ENCODE results near the gene BIVM. TPM values are rescaled to one million over a fixed set of nuclear protein-coding genes. Genes with fewer than 3 reads are reported as not detected.

The BIVM gene
- total RNA-seq, 2 donors from 2014 or later = 16.2 to 22.0 TPM

DNA sequence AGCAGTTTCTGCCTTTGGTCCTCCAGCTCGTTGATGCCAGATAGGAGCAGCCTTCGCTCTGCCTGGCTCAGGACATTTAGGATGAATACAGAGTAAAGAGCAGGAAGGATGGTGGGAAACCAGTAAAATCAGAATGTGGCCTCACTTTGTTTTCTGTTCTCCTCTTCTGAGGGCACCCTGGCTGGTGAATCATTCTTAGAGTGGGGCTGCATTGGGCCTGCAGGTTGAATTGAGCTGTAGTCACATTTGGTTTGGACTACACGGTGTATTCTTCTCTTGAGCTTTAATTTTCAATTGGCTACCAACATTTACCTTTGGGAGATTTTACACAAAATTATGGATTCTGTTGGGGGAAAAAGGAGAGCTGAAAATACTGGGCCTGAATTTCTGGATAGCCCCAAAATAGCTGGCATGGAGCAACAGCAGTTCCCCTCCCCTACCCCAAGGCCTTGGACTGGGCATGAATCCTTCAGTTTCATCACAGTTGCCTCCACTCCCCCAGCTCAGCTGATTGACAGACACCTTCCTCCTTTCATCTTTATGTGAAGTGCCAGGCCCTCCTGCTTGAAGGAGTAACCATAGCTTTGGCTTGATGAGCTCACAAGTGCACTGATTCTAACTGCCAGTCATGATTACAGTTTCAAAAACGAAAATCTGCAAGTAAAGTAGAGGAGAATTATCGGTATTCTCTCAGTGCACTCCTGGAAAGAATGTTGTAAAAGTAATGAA, 71.2 kb downstream of the BIVM start:
- peaks cover 6% of the 10 kb centered on the region in 2 donors for H3K36me3 ChIP-seq
- WGBS = 50% methylated on average over 5 of the region's 5 CpGs
- intact Hi-C loops (cut with DNase I) = no loop called here

GRCh38 chr13:102870677-102871415, 71.9 kb downstream of the BIVM start:
- Histone ChIP-seq H3K4me1 (replicated peaks) (no peaks in the 10 kb centered on the region), H3K36me3 (peaks cover 6% of the 10 kb centered on the region in 2 donors), H3K27ac (no peak overlapping the region), H3K4me3 (no peak overlapping the region), H3K27me3 (replicated peaks; ENCODE audit: insufficient read depth) (no peaks in the 10 kb centered on the region), H3K9me3 (no peaks in the 10 kb centered on the region)
- TF ChIP-seq POLR2A (IDR thresholded peaks at IDR 0.05) = no peak
- no peak for TF ChIP-seq POLR2AphosphoS5 (IDR thresholded peaks at IDR 0.05)
- TF ChIP-seq, protein P1, sequence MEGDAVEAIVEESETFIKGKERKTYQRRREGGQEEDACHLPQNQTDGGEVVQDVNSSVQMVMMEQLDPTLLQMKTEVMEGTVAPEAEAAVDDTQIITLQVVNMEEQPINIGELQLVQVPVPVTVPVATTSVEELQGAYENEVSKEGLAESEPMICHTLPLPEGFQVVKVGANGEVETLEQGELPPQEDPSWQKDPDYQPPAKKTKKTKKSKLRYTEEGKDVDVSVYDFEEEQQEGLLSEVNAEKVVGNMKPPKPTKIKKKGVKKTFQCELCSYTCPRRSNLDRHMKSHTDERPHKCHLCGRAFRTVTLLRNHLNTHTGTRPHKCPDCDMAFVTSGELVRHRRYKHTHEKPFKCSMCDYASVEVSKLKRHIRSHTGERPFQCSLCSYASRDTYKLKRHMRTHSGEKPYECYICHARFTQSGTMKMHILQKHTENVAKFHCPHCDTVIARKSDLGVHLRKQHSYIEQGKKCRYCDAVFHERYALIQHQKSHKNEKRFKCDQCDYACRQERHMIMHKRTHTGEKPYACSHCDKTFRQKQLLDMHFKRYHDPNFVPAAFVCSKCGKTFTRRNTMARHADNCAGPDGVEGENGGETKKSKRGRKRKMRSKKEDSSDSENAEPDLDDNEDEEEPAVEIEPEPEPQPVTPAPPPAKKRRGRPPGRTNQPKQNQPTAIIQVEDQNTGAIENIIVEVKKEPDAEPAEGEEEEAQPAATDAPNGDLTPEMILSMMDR (IDR thresholded peaks at IDR 0.05) = peak in 3 of 4 experiments; percentile 48 to 55 (median 49)
- intact Hi-C loops (cut with DNase I) = no loop called here
- DNase-seq (ENCODE audit: low spot score) = peak; percentile 35
- WGBS = 53% methylated on average over 22 of the region's 22 CpGs

More for the DNA sequence above, 71.2 kb downstream of the BIVM start:
- H3K27ac ChIP-seq = no peak overlapping the region
- no peaks in the 10 kb centered on the region for H3K9me3 ChIP-seq
- TF ChIP-seq POLR2A (IDR thresholded peaks at IDR 0.05) (no peak), POLR2AphosphoS5 (IDR thresholded peaks at IDR 0.05) (no peak)
- no peaks in the 10 kb centered on the region for H3K4me1 ChIP-seq (replicated peaks)
- no peaks in the 10 kb centered on the region for H3K27me3 ChIP-seq (replicated peaks; ENCODE audit: insufficient read depth)
- DNase-seq (ENCODE audit: low spot score) = no peak
- no peak overlapping the region for H3K4me3 ChIP-seq

- Histone ChIP-seq H3K9me3 (no peaks in the 10 kb centered on the region), H3K36me3 (peaks cover 0 to 6% of the 10 kb centered on the region in 2 donors), H3K27me3 (replicated peaks; ENCODE audit: insufficient read depth) (no peaks in the 10 kb centered on the region), H3K4me3 (no peak overlapping the region), H3K4me1 (replicated peaks) (no peaks in the 10 kb centered on the region), H3K27ac (no peak overlapping the region)
- DNase-seq (ENCODE audit: low spot score) = no peak
- intact Hi-C loops (cut with DNase I) = no loop called here
- TF ChIP-seq POLR2A (IDR thresholded peaks at IDR 0.05) = no peak
- TF ChIP-seq, protein P1 (IDR thresholded peaks at IDR 0.05) = no peak
- TF ChIP-seq POLR2AphosphoS5 (IDR thresholded peaks at IDR 0.05) = no peak
- WGBS = 86% methylated on average over 7 of the region's 7 CpGs
Measured at GRCh38 chr13:102872131-102872530, 73.2 kb downstream of the BIVM start.

DNA sequence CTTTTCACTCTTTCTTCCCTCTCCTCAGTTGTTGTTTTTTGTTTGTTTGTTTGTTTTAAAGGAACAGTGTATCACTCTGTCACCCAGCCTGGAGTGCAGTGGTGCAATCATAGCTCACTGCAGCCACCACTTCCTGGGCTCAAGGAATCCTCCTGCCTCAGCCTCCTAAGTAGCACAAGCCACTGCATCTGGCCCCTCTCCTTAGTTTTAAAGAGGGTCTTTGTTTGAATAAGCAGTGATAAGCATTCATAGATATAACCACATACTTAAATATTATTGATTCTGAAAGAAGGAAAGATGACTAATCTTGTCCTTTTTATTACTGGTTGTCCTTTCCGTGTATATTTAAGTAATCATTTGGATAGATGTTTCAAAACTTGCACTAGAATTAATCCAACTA, 73.6 kb downstream of the BIVM start:
- intact Hi-C loops (cut with DNase I) = no loop called here
- H3K36me3 ChIP-seq = peaks cover 0 to 6% of the 10 kb centered on the region in 2 donors

DNA sequence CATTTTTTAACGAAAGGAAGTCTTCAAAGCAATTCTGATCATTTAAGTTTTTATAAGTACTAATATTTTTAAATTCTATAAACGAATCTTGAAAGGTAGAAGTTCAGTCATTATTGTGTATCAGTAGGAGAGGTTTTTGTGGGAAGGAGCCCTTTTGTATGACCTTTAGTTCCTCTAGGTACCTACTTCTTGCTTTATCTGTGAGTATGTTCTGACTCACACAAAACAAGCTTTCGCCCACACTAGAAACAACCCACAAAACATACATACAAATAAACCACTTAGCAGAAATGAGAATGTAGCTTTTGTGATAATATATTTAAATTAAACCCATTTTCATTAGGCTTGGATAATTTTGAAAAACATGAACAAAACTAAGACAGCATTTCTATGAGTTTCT, 74.7 kb downstream of the BIVM start:
- TF ChIP-seq POLR2AphosphoS5 (IDR thresholded peaks at IDR 0.05) = no peak
- TF ChIP-seq POLR2A (IDR thresholded peaks at IDR 0.05) = no peak
- TF ChIP-seq, protein P1 (IDR thresholded peaks at IDR 0.05) = no peak
- WGBS = 60% methylated on average over 3 of the region's 3 CpGs
- no peaks in the 10 kb centered on the region for H3K36me3 ChIP-seq

More for the DNA sequence above, 73.6 kb downstream of the BIVM start:
- Histone ChIP-seq H3K27me3 (replicated peaks; ENCODE audit: insufficient read depth) (no peaks in the 10 kb centered on the region), H3K4me1 (replicated peaks) (no peaks in the 10 kb centered on the region), H3K27ac (no peak overlapping the region), H3K9me3 (no peaks in the 10 kb centered on the region), H3K4me3 (no peak overlapping the region)
- no peak for DNase-seq (ENCODE audit: low spot score)
- WGBS = 31% methylated on average over 1 of the region's 1 CpG
- TF ChIP-seq POLR2A (IDR thresholded peaks at IDR 0.05) (no peak), POLR2AphosphoS5 (IDR thresholded peaks at IDR 0.05) (no peak)
- TF ChIP-seq, protein P1 (IDR thresholded peaks at IDR 0.05) = no peak

More for the DNA sequence above, 74.7 kb downstream of the BIVM start:
- Histone ChIP-seq H3K27ac (no peak overlapping the region), H3K4me3 (no peak overlapping the region), H3K27me3 (replicated peaks; ENCODE audit: insufficient read depth) (no peaks in the 10 kb centered on the region), H3K4me1 (replicated peaks) (no peaks in the 10 kb centered on the region), H3K9me3 (no peaks in the 10 kb centered on the region)
- intact Hi-C loops (cut with DNase I) = no loop called here
- no peak for DNase-seq (ENCODE audit: low spot score)
